Pancreas (tissue), 10 donors: ENCODE measurements around the gene SIRT6. TPM values are rescaled to one million over a fixed set of nuclear protein-coding genes. Genes with fewer than 3 reads are reported as not detected.

ENCODE experiments used
- ATAC-seq, 4 donors: fragments of 200-7000 bp; cut with Tn5 transposase; one replicate each; pipeline versions ENCODE4 v1.8.0 to v1.9.1; 2020; ENCODE audit warnings: mild to moderate bottlenecking in 4 of 4, moderate library complexity in 4 of 4
- DNase-seq, 6 donors: peaks; one replicate each; pipeline ENCODE4 v3.0.0-alpha.2; 2020
- FAIRE-seq: peaks from 2 replicates; lab custom pipeline; 2012; peaks lifted over from hg19 to GRCh38; lab: Jason Lieb, UNC
- H3K27ac ChIP-seq, 4 donors: fragments of 200-600 bp; sonication (generic); 1 replicate in 3 of 4; 2 replicates in 1 of 4; pipeline versions ENCODE4 v1.5.0 to v1.8.0; 2020
- H3K27me3 ChIP-seq, 4 donors: fragments of 200-600 bp; one replicate each; pipeline ENCODE4 v1.8.0; 2021
- H3K36me3 ChIP-seq, 3 donors: fragments of 200-600 bp; sonication (generic) in 1 of 3; one replicate each; pipeline versions ENCODE4 v1.5.0 to v1.8.0; 2020 to 2021
- H3K4me1 ChIP-seq, 3 donors: fragments of 200-600 bp; one replicate each; pipeline ENCODE4 v1.8.0; 2021
- H3K4me3 ChIP-seq, 4 donors: fragments of 200-600 bp; sonication (generic) in 2 of 4; one replicate each; pipeline versions ENCODE4 v1.5.0 to v1.8.0; 2020 to 2021
- H3K9me3 ChIP-seq, 4 donors: fragments of 200-600 bp; one replicate each; pipeline ENCODE4 v1.8.0; 2021
- WGBS, 2 donors: extraction: QIAGEN DNeasy Blood & Tissue Kit; methylation state at CpG; one replicate each; pipeline ENCODE4 v1.1.7; 2013; 5-methylcytosine and 5-hydroxymethylcytosine counted together
- intact Hi-C, 3 donors: fragments of 100-400 bp; cut with DNase I; formaldehyde crosslinking; loops; one replicate each; pipeline versions ENCODE4 v1.11.1 to v1.14.2; 2022
- polyA plus RNA-seq, 2 donors: library from polyadenylated mRNA; stranded (reverse); fragments of 200-250 nt; gene quantifications; one replicate each; pipeline ENCODE4 v1.2.3, GENCODE V29; 2013
- total RNA-seq, 6 donors: library from RNA; stranded (reverse); fragmentation: NEBNext Ultra II Directional in 4 of 6; extraction: Animal tissue kit (Norgen Biotek cat#: 25700) in 4 of 6; gene quantifications; one replicate each; pipeline versions ENCODE4 v1.2.1 to v1.2.4, GENCODE V29; 2021 to 2023
- TF ChIP-seq, protein P1 (sequence below), 4 donors: fragments of 200-600 bp; sonication (generic) in 3 of 4; IDR thresholded peaks; one replicate each; pipeline versions ENCODE4 v1.5.0 to v1.8.0; 2021; ENCODE audit warnings: antibody characterized with exemption in 4 of 4
- donor health status: healthy with polysubstance abuse.
- donor health status: DM: no; HTN: no; CAD: no; lungs with moderate emphysema.
- donor health status: DM: no; HTN: no; CAD: no.
- donor health status: control.
- donor health status: control.
- donor health status: Bipolar disorder and iron deficiency.
- donor health status: DM: yes; HTN: yes; CAD: no.
- donor health status: DM: no; HTN: no; CAD: no.
- donor health status: DM: no; HTN: no; CAD: no.
- donor health status: DM: yes; HTN: yes; CAD: no.

The SIRT6 gene
- total and polyA plus RNA-seq, 8 donors, result 10.9 to 47.4 (median 14.9) TPM

DNA sequence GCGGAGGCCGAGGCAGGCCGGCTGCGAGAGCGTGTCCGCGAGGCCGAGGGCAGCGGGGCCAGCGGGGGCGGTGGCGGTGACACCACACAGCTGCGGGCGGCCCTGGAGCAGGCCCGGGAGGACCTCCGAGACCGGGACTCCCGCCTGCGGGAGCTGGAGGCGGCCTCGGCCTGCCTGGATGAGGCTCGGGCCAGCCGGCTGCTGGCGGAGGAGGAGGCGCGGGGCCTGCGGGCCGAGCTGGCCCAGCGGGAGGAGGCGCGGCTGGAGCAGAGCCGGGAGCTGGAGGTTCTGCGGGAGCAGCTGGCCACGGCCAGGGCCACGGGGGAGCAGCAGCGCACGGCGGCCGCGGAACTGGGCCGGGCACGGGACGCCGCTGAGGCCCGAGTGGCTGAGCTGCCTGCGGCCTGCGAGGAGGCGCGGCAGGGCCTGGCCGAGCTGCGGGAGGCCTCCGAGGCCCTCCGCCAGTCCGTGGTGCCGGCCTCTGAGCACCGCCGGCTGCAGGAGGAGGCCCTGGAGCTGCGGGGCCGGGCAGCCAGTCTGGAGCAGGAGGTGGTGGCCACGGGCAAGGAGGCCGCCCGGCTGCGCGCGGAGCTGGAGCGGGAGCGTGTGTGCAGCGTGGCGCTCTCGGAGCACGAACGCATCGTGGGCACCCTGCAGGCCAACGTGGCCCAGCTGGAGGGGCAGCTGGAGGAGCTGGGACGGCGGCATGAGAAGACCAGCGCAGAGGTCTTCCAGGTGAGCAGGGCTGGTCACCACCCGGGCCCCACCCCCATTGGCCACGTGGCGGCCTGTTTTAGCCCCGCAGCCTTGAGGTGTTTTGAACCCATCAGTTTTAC lies 35.3 kb upstream of the SIRT6 start:
- ATAC-seq (no peak), DNase-seq (no peak), FAIRE-seq (no peak)
- Histone ChIP-seq H3K27me3 (no peaks in the 10 kb centered on the region), H3K36me3 (no peaks in the 10 kb centered on the region), H3K27ac (no peak overlapping the region), H3K9me3 (no peaks in the 10 kb centered on the region), H3K4me3 (no peak overlapping the region), H3K4me1 (peaks cover 0 to 4% (median 0%) of the 10 kb centered on the region in 3 donors)
- intact Hi-C loops, result no loop called here
- TF ChIP-seq, protein P1, sequence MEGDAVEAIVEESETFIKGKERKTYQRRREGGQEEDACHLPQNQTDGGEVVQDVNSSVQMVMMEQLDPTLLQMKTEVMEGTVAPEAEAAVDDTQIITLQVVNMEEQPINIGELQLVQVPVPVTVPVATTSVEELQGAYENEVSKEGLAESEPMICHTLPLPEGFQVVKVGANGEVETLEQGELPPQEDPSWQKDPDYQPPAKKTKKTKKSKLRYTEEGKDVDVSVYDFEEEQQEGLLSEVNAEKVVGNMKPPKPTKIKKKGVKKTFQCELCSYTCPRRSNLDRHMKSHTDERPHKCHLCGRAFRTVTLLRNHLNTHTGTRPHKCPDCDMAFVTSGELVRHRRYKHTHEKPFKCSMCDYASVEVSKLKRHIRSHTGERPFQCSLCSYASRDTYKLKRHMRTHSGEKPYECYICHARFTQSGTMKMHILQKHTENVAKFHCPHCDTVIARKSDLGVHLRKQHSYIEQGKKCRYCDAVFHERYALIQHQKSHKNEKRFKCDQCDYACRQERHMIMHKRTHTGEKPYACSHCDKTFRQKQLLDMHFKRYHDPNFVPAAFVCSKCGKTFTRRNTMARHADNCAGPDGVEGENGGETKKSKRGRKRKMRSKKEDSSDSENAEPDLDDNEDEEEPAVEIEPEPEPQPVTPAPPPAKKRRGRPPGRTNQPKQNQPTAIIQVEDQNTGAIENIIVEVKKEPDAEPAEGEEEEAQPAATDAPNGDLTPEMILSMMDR (IDR thresholded peaks at IDR 0.05), result no peak
- WGBS, 2 donors, result 94 to 97% methylated on average over 71 to 81 of the region's 81 CpGs

DNA sequence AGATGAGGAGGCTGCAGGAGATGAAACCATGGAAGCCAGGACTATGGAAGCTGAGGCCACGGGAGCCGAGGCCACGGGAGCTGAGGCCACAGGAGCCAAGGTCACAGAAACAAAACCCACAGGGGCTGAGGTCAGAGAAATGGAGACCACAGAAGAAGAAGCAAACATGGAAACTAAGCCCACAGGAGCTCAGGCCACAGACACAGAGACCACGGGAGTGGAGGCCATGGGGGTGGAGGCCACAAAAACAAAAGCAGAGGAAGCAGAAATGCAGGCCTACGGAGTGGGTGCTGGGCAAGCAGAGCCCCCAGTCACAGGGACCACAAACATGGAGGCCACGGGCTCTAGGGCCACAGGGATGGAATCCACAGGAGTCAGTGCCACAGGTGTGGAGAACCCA lies 34.5 kb upstream of the SIRT6 start:
- Histone ChIP-seq H3K4me1 (peaks cover 0 to 4% (median 0%) of the 10 kb centered on the region in 3 donors), H3K9me3 (no peaks in the 10 kb centered on the region), H3K4me3 (no peak overlapping the region), H3K27ac (no peak overlapping the region), H3K36me3 (no peaks in the 10 kb centered on the region), H3K27me3 (no peaks in the 10 kb centered on the region)
- no peak for ATAC-seq
- DNase-seq, result no peak
- intact Hi-C loops, result no loop called here
- no peak for FAIRE-seq
- TF ChIP-seq, protein P1 (IDR thresholded peaks at IDR 0.05), result no peak
- WGBS, 2 donors, result 81% methylated on average over 6 of the region's 6 CpGs

DNA sequence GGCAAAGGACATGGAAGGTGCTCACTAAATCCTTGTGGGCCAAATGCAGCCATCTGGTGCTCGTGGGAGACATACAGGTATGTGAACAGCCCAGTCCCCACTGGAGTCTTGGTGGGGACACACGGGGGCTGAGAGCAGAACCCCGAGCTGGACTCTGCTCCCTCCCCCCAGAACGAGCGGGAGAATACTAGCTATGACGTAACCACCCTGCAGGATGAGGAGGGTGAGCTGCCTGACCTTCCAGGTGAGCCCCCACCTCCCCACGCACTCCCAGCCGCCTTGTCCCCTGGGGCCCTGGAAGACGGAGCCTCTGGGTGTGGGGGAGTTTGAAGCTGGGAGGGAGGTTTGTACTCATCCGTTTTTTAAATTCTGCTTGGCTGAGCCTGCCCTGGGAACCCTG lies 33.4 kb upstream of the SIRT6 start:
- intact Hi-C loops, result no loop called here
- H3K4me1 ChIP-seq, result peaks cover 0 to 4% (median 0%) of the 10 kb centered on the region in 3 donors
- H3K27ac ChIP-seq, result no peak overlapping the region
- no peak for DNase-seq
- ATAC-seq, result no peak
- H3K9me3 ChIP-seq, result no peaks in the 10 kb centered on the region
- no peaks in the 10 kb centered on the region for H3K27me3 ChIP-seq
- no peaks in the 10 kb centered on the region for H3K36me3 ChIP-seq
- no peak for FAIRE-seq
- TF ChIP-seq, protein P1 (IDR thresholded peaks at IDR 0.05), result no peak
- no peak overlapping the region for H3K4me3 ChIP-seq
- WGBS, 2 donors, result 67 to 75% methylated on average over 7 to 10 of the region's 10 CpGs

DNA sequence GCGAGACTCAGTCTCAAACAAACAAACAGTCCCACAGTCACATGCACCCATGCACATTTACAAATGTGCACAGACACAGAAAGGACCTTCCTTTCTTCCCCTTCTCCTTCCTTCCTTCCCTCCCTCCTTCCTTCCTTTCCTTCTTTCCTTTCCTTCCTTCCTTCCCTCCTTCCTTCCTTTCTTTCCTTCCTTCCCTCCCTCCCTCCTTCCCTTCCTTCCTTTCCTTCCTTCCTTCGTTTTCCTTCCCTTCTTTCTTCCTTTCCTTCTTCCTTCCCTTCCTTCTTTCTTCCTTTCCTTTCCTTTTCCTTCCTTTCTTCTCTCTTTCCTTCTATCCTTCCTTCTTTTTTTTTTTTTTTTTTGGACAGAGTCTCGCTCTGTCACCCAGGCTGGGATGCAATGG lies 30.8 kb upstream of the SIRT6 start:
- Histone ChIP-seq H3K27me3 (no peaks in the 10 kb centered on the region), H3K4me1 (no peaks in the 10 kb centered on the region), H3K9me3 (no peaks in the 10 kb centered on the region), H3K27ac (no peak overlapping the region), H3K36me3 (no peaks in the 10 kb centered on the region), H3K4me3 (no peak overlapping the region)
- intact Hi-C loops, result no loop called here
- TF ChIP-seq, protein P1 (IDR thresholded peaks at IDR 0.05), result no peak
- WGBS, 2 donors, result 74 to 76% methylated on average over 3 of the region's 3 CpGs
- FAIRE-seq (no peak), ATAC-seq (no peak), DNase-seq (no peak)

DNA sequence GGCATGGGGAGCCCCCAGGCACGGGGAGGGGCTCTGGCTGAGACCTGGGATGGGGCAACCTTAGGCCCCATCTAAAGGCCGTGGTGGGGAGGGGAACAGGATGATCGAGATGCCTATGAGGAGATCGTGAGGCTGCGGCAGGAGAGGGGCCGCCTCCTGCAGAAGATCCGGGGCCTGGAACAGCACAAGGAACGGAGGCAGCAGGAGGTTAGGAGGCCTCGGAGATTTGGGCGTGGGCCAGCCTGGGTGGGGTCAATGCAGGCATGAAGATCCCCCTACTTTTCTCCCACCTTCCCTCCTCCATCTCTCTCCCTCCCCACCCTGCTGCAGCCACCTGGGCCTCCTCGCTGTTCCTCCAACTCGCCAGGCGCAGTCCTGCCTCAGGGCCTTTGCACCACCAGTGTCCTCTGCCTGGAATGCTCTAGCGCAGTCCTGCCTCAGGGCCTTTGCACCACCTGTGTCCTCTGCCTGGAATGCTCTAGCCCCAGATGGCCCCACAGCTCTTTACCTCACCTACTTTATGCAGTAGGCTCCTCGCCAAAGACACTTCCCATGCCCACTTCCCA lies 27.9 kb upstream of the SIRT6 start:
- Histone ChIP-seq H3K36me3 (no peaks in the 10 kb centered on the region), H3K27ac (no peak overlapping the region), H3K9me3 (no peaks in the 10 kb centered on the region), H3K4me1 (no peaks in the 10 kb centered on the region), H3K27me3 (no peaks in the 10 kb centered on the region), H3K4me3 (no peak overlapping the region)
- 77 to 93% methylated on average over 13 to 15 of the region's 15 CpGs for WGBS, 2 donors
- intact Hi-C loops, result no loop called here
- TF ChIP-seq, protein P1 (IDR thresholded peaks at IDR 0.05), result no peak
- DNase-seq (no peak), FAIRE-seq (no peak), ATAC-seq (no peak)
